Measurements from ENCODE around the gene SLC43A1.

Gene SLC43A1

GRCh38 chr11:57474017-57474802 is 41.3 kb downstream of the SLC43A1 start:
- FAIRE-seq (no peak), DNase-seq (ENCODE audit: insufficient read length, low spot score) (no peak)
- TF ChIP-seq CTCF (IDR thresholded peaks at IDR 0.05; ENCODE audit: insufficient read depth, missing control alignments), result no peak

- no peak for TF ChIP-seq CTCF (IDR thresholded peaks at IDR 0.05; ENCODE audit: insufficient read depth, missing control alignments)
- FAIRE-seq (no peak), DNase-seq (ENCODE audit: insufficient read length, low spot score) (no peak)
Observed at GRCh38 chr11:57473285-57473841, 42.1 kb downstream of the SLC43A1 start.

- TF ChIP-seq CTCF (IDR thresholded peaks at IDR 0.05; ENCODE audit: insufficient read depth, missing control alignments), result no peak
- FAIRE-seq (no peak), DNase-seq (ENCODE audit: insufficient read length, low spot score) (no peak)
Observed at GRCh38 chr11:57471496-57471895, 44.0 kb downstream of the SLC43A1 start.

- no peak for FAIRE-seq
- TF ChIP-seq CTCF (IDR thresholded peaks at IDR 0.05; ENCODE audit: insufficient read depth, missing control alignments), result no peak
- DNase-seq (ENCODE audit: insufficient read length, low spot score), result no peak
Observed at GRCh38 chr11:57469268-57469667, 46.2 kb downstream of the SLC43A1 start.

GRCh38 chr11:57468276-57468675 is 47.2 kb downstream of the SLC43A1 start:
- FAIRE-seq, result no peak
- no peak for TF ChIP-seq CTCF (IDR thresholded peaks at IDR 0.05; ENCODE audit: insufficient read depth, missing control alignments)
- no peak for DNase-seq (ENCODE audit: insufficient read length, low spot score)

- no peak for TF ChIP-seq CTCF (IDR thresholded peaks at IDR 0.05; ENCODE audit: insufficient read depth, missing control alignments)
- FAIRE-seq, result no peak
- no peak for DNase-seq (ENCODE audit: insufficient read length, low spot score)
Observed at GRCh38 chr11:57467508-57468157, 47.9 kb downstream of the SLC43A1 start.

GRCh38 chr11:57466680-57467079 is 48.8 kb downstream of the SLC43A1 start:
- no peak for TF ChIP-seq CTCF (IDR thresholded peaks at IDR 0.05; ENCODE audit: insufficient read depth, missing control alignments)
- no peak for DNase-seq (ENCODE audit: insufficient read length, low spot score)
- no peak for FAIRE-seq

Data from D721Med (cell line).